Astrocyte of the cerebellum (primary cell): ENCODE measurements around the gene FGFR3.
"Not testable (repeated sequence)": the region's sequence is repeated elsewhere in the genome, so short reads cannot be mapped to it uniquely, and the experiment has no call there.

ENCODE experiments used
- DNase-seq: peaks from one replicate; pipeline ENCODE4 v3.0.0-alpha.2; 2011; ENCODE audit warnings: low read depth
- H3K4me3 ChIP-seq: 2 replicates; pipeline ENCODE4 v1.5.1; 2011; ENCODE audit warnings: mild to moderate bottlenecking, low read depth, low read length, moderate library complexity
- in situ Hi-C: cut with HindIII; loops from 2 replicates; pipeline ENCODE4 v1.10.0; 2017; ENCODE audit warnings: low sequenced_read_pairs
- TF ChIP-seq, protein P1 (sequence below): IDR thresholded peaks from 2 replicates; pipeline ENCODE4 v1.5.1; 2012; ENCODE audit warnings: low read length, low read depth, moderate library complexity, mild to moderate bottlenecking; ENCODE audit errors: missing control alignments

Gene FGFR3

DNA sequence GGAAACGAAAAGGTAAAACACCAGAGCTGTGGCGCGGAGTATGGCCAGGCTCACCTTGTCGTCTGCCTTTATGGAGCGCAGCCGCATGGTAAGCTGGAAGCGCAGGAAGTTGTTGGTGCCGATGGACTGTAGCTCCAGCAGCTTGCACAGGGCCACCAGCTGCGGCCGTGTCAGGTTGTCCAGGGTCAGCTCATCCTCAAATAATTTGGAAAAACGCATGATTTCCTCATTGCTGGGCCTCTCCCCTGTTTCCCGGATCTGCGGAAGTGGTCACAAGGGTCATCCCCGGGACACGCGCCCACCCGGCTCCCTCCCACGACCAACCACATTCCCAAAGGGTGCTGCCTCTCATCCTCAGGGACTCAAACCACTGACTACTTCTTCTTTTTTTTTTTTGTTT lies 39.6 kb downstream of the FGFR3 start:
- no peak for DNase-seq
- no peak overlapping the region for H3K4me3 ChIP-seq
- in situ Hi-C loops = no loop called here
- TF ChIP-seq, protein P1, sequence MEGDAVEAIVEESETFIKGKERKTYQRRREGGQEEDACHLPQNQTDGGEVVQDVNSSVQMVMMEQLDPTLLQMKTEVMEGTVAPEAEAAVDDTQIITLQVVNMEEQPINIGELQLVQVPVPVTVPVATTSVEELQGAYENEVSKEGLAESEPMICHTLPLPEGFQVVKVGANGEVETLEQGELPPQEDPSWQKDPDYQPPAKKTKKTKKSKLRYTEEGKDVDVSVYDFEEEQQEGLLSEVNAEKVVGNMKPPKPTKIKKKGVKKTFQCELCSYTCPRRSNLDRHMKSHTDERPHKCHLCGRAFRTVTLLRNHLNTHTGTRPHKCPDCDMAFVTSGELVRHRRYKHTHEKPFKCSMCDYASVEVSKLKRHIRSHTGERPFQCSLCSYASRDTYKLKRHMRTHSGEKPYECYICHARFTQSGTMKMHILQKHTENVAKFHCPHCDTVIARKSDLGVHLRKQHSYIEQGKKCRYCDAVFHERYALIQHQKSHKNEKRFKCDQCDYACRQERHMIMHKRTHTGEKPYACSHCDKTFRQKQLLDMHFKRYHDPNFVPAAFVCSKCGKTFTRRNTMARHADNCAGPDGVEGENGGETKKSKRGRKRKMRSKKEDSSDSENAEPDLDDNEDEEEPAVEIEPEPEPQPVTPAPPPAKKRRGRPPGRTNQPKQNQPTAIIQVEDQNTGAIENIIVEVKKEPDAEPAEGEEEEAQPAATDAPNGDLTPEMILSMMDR = no peak

DNA sequence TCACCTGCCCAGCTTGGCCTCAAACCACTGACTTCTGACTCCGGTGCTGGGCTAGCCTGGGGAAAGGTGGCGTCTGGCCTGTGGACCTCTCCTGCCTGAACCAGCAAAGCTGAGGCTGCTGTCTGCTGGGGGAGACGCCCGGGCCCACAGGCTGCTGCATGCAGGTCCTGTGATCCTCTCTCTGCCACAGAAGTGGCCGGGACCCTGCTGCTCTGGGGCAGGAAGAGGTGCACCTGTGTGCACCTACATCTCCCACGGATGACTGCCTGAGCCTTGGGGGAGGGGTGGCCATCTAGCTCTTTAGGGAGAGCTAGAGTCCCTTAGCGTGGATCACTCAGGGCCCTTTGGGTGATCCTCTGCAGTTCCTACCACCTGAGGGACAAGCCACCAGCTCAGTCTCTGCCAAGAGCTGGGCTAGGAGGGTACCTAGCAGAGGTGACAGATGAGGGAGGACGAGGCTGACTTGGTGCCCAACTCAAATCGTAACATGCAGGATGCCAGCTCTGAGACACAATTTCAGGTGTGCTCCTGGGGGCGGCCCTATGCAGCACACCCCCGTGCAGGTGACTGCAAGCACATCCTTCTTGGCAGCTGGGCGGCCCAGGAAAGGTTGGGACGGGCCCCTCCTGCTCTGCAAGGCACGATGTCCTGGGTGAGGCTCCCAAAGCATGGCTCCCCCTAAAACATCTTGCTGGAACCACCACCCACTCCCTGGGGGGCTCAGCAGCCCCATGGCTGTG lies 40.4 kb downstream of the FGFR3 start:
- TF ChIP-seq, protein P1 = no peak
- H3K4me3 ChIP-seq = no peak overlapping the region
- DNase-seq = no peak
- in situ Hi-C loops = no loop called here

DNA sequence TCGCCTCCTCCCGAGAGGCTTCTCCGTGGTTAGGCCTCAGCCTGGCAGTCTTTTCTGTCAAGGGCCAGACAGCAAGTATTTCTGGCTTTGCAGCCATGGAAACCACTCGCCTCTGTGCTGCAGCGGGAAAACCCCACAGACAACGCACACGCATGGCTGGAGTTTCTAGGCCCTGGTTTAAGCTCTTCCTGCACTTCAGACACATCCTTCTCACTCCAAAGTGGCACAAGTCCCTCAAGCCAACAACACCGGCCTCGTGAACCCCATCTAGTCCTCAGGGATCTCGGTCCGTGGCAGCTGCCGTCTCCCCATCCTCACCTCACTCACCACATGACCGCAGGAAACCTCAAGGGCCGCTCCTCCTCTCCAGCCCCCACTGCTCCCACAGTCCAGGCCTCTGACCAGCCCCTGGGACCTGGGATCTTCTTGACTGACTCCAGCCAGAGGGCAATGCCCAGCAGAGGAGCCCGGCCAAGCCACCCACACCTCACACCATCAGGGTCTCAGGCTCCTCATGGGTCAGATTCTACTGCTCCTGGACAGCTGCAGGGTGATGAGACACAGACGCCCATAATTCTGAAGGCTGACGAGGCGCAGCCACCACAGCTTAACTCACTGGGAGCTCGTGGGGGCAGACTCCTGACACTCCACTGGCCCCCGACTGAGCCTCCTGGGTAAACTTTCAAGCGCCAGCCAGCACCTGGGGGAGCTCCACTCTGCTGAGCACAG lies 41.1 kb downstream of the FGFR3 start:
- TF ChIP-seq, protein P1 = no peak
- DNase-seq = no peak
- in situ Hi-C loops = no loop called here
- H3K4me3 ChIP-seq = no peak overlapping the region

DNA sequence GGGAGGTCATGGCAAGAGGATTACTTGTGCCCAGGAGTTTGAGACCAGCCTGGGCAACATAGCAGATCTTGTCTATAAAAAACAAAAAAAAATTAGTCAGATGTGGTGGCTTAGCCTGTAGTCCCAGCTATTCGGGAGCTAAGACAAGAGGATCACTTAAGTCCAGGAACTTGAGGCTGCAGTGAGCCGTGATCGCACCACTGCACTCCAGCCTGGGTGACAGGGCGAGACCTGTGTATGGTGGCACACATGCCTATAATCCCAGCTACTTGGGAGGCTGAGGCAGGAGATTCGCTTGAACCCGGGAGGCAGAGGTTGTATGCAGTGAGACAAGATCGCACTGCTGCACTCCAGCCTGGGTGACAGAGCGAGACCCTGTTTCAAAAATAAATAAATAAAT lies 42.7 kb downstream of the FGFR3 start:
- DNase-seq, H3K4me3 ChIP-seq, in situ Hi-C loops: not testable (repeated sequence)

DNA sequence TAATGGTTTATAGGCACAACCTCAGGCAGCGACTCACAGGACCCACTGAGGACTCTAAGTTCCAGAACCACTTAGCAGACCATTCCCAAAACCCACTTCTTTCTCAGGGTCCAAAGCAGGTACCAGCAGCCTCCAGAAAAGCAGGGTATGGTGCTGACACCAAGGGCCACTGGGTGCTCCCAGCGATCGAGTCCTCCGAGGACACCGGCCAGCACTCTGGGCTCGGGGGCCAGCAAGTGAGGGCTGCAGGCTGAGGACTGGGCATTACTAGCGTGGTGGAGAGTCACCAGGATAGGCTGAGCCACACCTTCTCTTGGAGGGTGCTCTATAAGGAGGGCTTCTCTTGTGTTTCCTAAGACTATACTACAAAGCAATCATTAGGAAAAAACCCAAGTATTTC lies 43.6 kb downstream of the FGFR3 start:
- DNase-seq = no peak
- in situ Hi-C loops = no loop called here
- H3K4me3 ChIP-seq = no peak overlapping the region
- TF ChIP-seq, protein P1 = no peak

DNA sequence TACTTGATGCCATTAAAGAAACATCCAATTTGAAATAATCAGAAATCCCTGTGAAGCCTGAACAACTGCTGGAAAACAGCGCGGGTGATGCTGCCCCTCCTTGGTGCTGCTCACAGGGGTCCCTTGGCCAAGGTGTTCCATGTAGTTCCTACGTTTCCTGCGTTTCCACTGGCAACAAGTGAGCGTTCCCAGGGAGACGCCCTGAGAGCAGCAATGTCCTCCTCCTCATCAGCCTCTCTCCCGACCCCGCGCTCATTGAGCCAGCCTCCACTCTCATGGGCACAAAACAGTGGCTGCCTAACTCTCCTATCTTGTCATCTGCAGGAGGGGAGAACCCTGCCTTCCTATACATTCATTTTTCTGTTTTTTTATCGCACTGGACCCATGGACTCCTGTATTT lies 44.0 kb downstream of the FGFR3 start:
- TF ChIP-seq, protein P1 = no peak
- DNase-seq = no peak

DNA sequence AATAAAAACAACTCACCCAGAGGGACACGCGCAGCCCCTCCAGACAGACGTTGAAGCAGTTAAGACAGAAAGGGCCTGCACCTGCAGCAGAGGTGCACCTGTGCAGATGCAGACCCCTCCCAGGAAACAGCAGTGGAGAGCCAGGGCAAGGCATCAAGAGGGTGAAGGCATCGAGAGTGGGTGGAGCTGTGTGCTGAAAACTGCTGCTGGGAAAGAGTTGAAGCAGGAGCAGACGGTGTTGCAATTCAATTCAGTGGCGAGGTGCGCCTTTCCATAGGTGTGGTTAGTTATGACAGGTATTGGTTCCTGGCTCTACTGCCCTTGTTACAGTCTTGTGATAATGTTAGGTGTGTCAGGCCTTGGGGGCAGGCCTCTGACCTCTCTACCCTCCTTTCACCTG lies 46.2 kb downstream of the FGFR3 start:
- no peak for DNase-seq

More for the DNA sequence above, 44.0 kb downstream of the FGFR3 start:
- in situ Hi-C loops = no loop called here
- H3K4me3 ChIP-seq = no peak overlapping the region

More for the DNA sequence above, 46.2 kb downstream of the FGFR3 start:
- no peak overlapping the region for H3K4me3 ChIP-seq
- TF ChIP-seq, protein P1 = no peak
- in situ Hi-C loops = no loop called here
